Endothelial cell of umbilical vein (primary cell): ENCODE measurements around the gene CHST3. TPM values are rescaled to one million over a fixed set of nuclear protein-coding genes. Genes with fewer than 3 reads are reported as not detected.

Experiments used
- BruUV-seq: library from RNA; stranded (reverse); fragments of 400-500 nt; replicated peaks from 2 replicates; lab custom pipeline; 2021; lab: Mats Ljungman, UMichigan
- CTCF ChIA-PET: fragments of 300-600, 350-600 bp; sonication (Branson Sonifier 250); formaldehyde crosslinking; loops from one replicate; lab custom pipeline; 2021; ENCODE audit warnings: antibody characterized with exemption, inconsistent platforms; lab: Charles Lee
- POLR2A ChIA-PET: fragments of 300-600, 350-600 bp; sonication (Branson Sonifier 250); formaldehyde crosslinking; loops from one replicate; lab custom pipeline; 2021; ENCODE audit warnings: antibody characterized with exemption, inconsistent platforms; lab: Charles Lee
- DNase-seq: peaks from one replicate; pipeline ENCODE4 v3.0.0-alpha.2; 2011; ENCODE audit warnings: low read depth, low spot score
- FAIRE-seq: peaks from 2 replicates; lab custom pipeline; 2011; peaks lifted over from hg19 to GRCh38; lab: Jason Lieb, UNC
- H2AFZ ChIP-seq: 2 replicates; pipeline ENCODE4 v1.6.0; 2012; ENCODE audit warnings: low read depth, low read length, control low read depth, inconsistent platforms
- H3K27ac ChIP-seq: 2 replicates; pipeline ENCODE4 v1.5.1; 2011; ENCODE audit warnings: low read depth, mild to moderate bottlenecking, control low read depth, low read length, moderate library complexity; ENCODE audit not compliant: insufficient read depth
- H3K27me3 ChIP-seq, 2 experiments: 2 replicates each; pipeline versions ENCODE4 v1.6.0 to v1.6.1; 2011; ENCODE audit warnings: low read length in 2 of 2, mixed read lengths in 1 of 2; ENCODE audit not compliant: control insufficient read depth in 2 of 2, insufficient read depth in 2 of 2
- H3K36me3 ChIP-seq, 2 experiments: 2 replicates in 1 of 2; 3 replicates in 1 of 2; pipeline ENCODE4 v1.5.1; 2011; ENCODE audit warnings: low read length in 2 of 2, mild to moderate bottlenecking in 1 of 2, moderate library complexity in 1 of 2; ENCODE audit not compliant: control insufficient read depth in 2 of 2, insufficient read depth in 2 of 2; ENCODE audit errors: extremely low read depth in 1 of 2
- H3K4me1 ChIP-seq: 3 replicates; pipeline ENCODE4 v1.5.1; 2011; ENCODE audit warnings: mild to moderate bottlenecking, low read length; ENCODE audit not compliant: control insufficient read depth, insufficient read depth; ENCODE audit errors: extremely low read depth
- H3K4me2 ChIP-seq: 2 replicates; pipeline ENCODE4 v1.6.1; 2011; ENCODE audit warnings: low read length, control low read depth, mixed read lengths; ENCODE audit not compliant: insufficient read depth
- H3K4me3 ChIP-seq, 3 experiments: fragments of 200-600 bp in 1 of 3; sonication (generic), shearing (Covaris generic) in 1 of 3; replicated peaks in 1 of 3; 2 replicates each; pipeline ENCODE4 v1.5.1; 2011 to 2016; ENCODE audit warnings: control low read depth in 3 of 3, low read length in 3 of 3, mild to moderate bottlenecking in 2 of 3, inconsistent platforms in 1 of 3, low read depth in 1 of 3, moderate library complexity in 1 of 3; ENCODE audit not compliant: insufficient read depth in 1 of 3
- H3K79me2 ChIP-seq: 2 replicates; pipeline ENCODE4 v1.6.0; 2012; ENCODE audit warnings: low read length, inconsistent platforms; ENCODE audit not compliant: control insufficient read depth, insufficient read depth
- H3K9ac ChIP-seq: replicated peaks from 2 replicates; pipeline ENCODE3; 2011; ENCODE audit warnings: low read length, control low read depth; ENCODE audit not compliant: insufficient read depth; ENCODE audit errors: extremely low read depth
- H3K9me1 ChIP-seq: replicated peaks from 3 replicates; pipeline ENCODE4 v1.6.0; 2011; ENCODE audit warnings: mild to moderate bottlenecking, low read length; ENCODE audit not compliant: control insufficient read depth, insufficient read depth; ENCODE audit errors: extremely low read depth
- H3K9me3 ChIP-seq: replicated peaks from 2 replicates; pipeline ENCODE4 v1.5.1; 2012; ENCODE audit warnings: low read length, inconsistent platforms; ENCODE audit not compliant: control insufficient read depth, insufficient read depth
- H4K20me1 ChIP-seq: replicated peaks from 2 replicates; pipeline ENCODE3; 2011; ENCODE audit warnings: mild to moderate bottlenecking, low read length; ENCODE audit not compliant: control insufficient read depth, insufficient read depth; ENCODE audit errors: extremely low read depth
- CTCF ChIP-seq, 2 donors: IDR thresholded peaks; 1 replicate in 1 of 2; 2 replicates in 1 of 2; pipeline ENCODE4 v1.5.1; 2011; ENCODE audit warnings: low read length in 2 of 2, mild to moderate bottlenecking in 2 of 2, moderate library complexity in 2 of 2, control low read depth in 1 of 2, inconsistent platforms in 1 of 2, low read depth in 1 of 2; ENCODE audit not compliant: insufficient read depth in 1 of 2; ENCODE audit errors: extremely low read depth in 1 of 2
- EZH2 ChIP-seq: IDR thresholded peaks from 2 replicates; pipeline ENCODE4 v1.6.1; 2012; ENCODE audit warnings: borderline replicate concordance, low read depth, mild to moderate bottlenecking, moderate library complexity, low read length, inconsistent platforms; ENCODE audit not compliant: severe bottlenecking
- FOS ChIP-seq: IDR thresholded peaks from 2 replicates; pipeline ENCODE4 v1.6.1; 2011; ENCODE audit warnings: mild to moderate bottlenecking, low read length, moderate library complexity, borderline replicate concordance; ENCODE audit not compliant: insufficient read depth
- GATA2 ChIP-seq: IDR thresholded peaks from 2 replicates; pipeline ENCODE4 v1.7.0; 2011; ENCODE audit warnings: low read depth, mild to moderate bottlenecking, moderate library complexity, mixed read lengths, low read length; ENCODE audit not compliant: insufficient read length, insufficient read depth
- JUN ChIP-seq: IDR thresholded peaks from 2 replicates; pipeline ENCODE4 v1.6.1; 2011; ENCODE audit warnings: borderline replicate concordance, low read depth; ENCODE audit not compliant: insufficient read length, insufficient read depth
- MAX ChIP-seq: IDR thresholded peaks from 2 replicates; pipeline ENCODE4 v1.6.1; 2011; ENCODE audit not compliant: insufficient read depth, insufficient read length
- MYC ChIP-seq: IDR thresholded peaks from one replicate; pipeline ENCODE4 v1.6.1; 2011; ENCODE audit warnings: mild to moderate bottlenecking, low read depth, low read length
- POLR2A ChIP-seq: IDR thresholded peaks from 2 replicates; pipeline ENCODE4 v1.6.1; 2012; ENCODE audit warnings: low read depth, mild to moderate bottlenecking, control low read depth, low read length
- POLR2AphosphoS5 ChIP-seq: IDR thresholded peaks from 2 replicates; pipeline ENCODE4 v1.6.1; 2012; ENCODE audit warnings: low read depth, mild to moderate bottlenecking, control low read depth, low read length, moderate library complexity; ENCODE audit not compliant: insufficient read depth
- dilution Hi-C: fragments of 300-500 bp; cut with MboI; formaldehyde crosslinking; loops from one replicate; pipeline ENCODE4 v1.15.0; 2019; ENCODE audit warnings: low sequenced_read_pairs; ENCODE audit not compliant: extremely low pct_ligation_motif_present
- intact Hi-C: fragments of 100-400 bp; cut with micrococcal nuclease; formaldehyde crosslinking; loops from one replicate; pipeline ENCODE4 v1.10.0; 2022
- polyA plus RNA-seq, 4 experiments: library from polyadenylated mRNA; depleted of rRNA in 3 of 4; stranded (reverse) in 3 of 4; unstranded in 1 of 4; fragments of >200 nt; gene quantifications; 2 replicates each; pipeline versions ENCODE4 v1.2.1 to v1.2.3, GENCODE V29; 2011 to 2012; ENCODE audit warnings: missing spikeins in 1 of 4
- total RNA-seq: library from RNA; stranded (reverse); gene quantifications from 2 replicates; pipeline ENCODE4 v1.2.3, GENCODE V29; 2021

Gene CHST3
- total and polyA plus RNA-seq, 2 donors (not counting 3 experiments of a cell fraction or from before 2014, with no cell fraction given) = 5.5 to 11.5 TPM

GRCh38 chr10:71941318-71941717 is 22.9 kb upstream of the CHST3 start:
- H3K4me3 ChIP-seq = no peak overlapping the region
- no TSS peak for BruUV-seq
- peaks cover 7% of the 10 kb centered on the region for H3K9me3 ChIP-seq
- H3K4me2 ChIP-seq = no peak overlapping the region
- no peaks in the 10 kb centered on the region for H4K20me1 ChIP-seq
- DNase-seq (no peak), FAIRE-seq (no peak)
- CTCF ChIA-PET = no interaction called here
- H3K9ac ChIP-seq = no peak overlapping the region
- no peaks in the 10 kb centered on the region for H3K9me1 ChIP-seq
- no peak for TF ChIP-seq GATA2
- TF ChIP-seq EZH2 = no peak
- no peak for TF ChIP-seq MYC
- TF ChIP-seq POLR2A = no peak
- TF ChIP-seq POLR2AphosphoS5 = no peak
- TF ChIP-seq CTCF (IDR thresholded peaks at IDR 0.05; ENCODE audit: extremely low read depth in 1 of 2, insufficient read depth in 1 of 2, low read depth in 1 of 2, low read length in 2 of 2) = no peak
- no peak for TF ChIP-seq JUN
- no peak for TF ChIP-seq MAX
- no peak for TF ChIP-seq FOS
- intact Hi-C loops (no loop called here), dilution Hi-C loops (no loop called here)
- H3K79me2 ChIP-seq = no peaks in the 10 kb centered on the region
- H3K27ac ChIP-seq = no peak overlapping the region
- POLR2A ChIA-PET = interaction anchor here (0.7 kb wide), 1 partner anchor 1965 kb away, joined by 3 read pairs; no protein-coding TSS in a partner anchor
- no peak overlapping the region for H2AFZ ChIP-seq
- peaks cover 0 to 2% of the 10 kb centered on the region in 2 experiments for H3K27me3 ChIP-seq
- H3K4me1 ChIP-seq = no peaks in the 10 kb centered on the region
- no peaks in the 10 kb centered on the region for H3K36me3 ChIP-seq
